ENCODE data around the gene GPR183.

Gene GPR183

GRCh38 chr13:99322297-99323103 is 15.3 kb upstream of the GPR183 start:
- no peak for TF ChIP-seq EZH2 (IDR thresholded peaks at IDR 0.05)
- TF ChIP-seq POLR2AphosphoS5 (IDR thresholded peaks at IDR 0.05; ENCODE audit: borderline replicate concordance, low read depth, low read length): no peak
- TF ChIP-seq FOXP2 (optimal IDR thresholded peaks at IDR 0.05; ENCODE audit: control extremely low read depth, extremely low read length, insufficient read depth): no peak
- Histone ChIP-seq H3K9me3 (ENCODE audit: low read depth, low read length) (no peaks in the 10 kb centered on the region), H3K27ac (no peak overlapping the region), H3K36me3 (ENCODE audit: insufficient read depth, low read length) (no peaks in the 10 kb centered on the region; the same call in 1 of the 2 replicates), H3K9ac (ENCODE audit: insufficient read length) (no peak overlapping the region), H3K4me3 (no peak overlapping the region)
- DNase-seq (ENCODE audit: low read depth, low spot score): no peak

DNA sequence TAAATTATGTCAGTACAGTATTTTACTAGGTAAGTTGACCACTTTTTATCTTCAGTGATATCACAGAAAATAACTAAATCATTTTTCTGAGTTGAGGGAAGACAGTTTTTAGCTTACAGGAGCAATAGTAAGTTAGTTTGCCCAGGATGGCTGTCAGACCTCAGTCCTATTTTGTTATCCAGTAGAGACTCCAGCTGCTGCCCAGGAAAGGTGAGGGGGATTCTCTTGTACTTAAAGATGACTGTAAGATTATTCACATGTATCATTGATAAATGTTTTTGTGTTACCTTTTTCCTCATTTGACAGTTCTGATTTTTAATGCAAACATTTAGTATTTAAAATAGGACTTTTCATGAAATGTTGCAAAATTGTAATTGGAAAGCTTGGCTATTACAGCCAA is 14.5 kb upstream of the GPR183 start:
- peaks cover 5% of the 10 kb centered on the region for H3K36me3 ChIP-seq (ENCODE audit: insufficient read depth, low read length)
- H3K9me3 ChIP-seq (ENCODE audit: low read depth, low read length): no peaks in the 10 kb centered on the region
- no peak for TF ChIP-seq EZH2 (IDR thresholded peaks at IDR 0.05)
- no peak for DNase-seq (ENCODE audit: low read depth, low spot score)
- no peak overlapping the region for H3K4me3 ChIP-seq
- H3K9ac ChIP-seq (ENCODE audit: insufficient read length): no peak overlapping the region
- H3K27ac ChIP-seq: no peak overlapping the region

GRCh38 chr13:99320693-99321481 is 13.7 kb upstream of the GPR183 start:
- H3K4me3 ChIP-seq: no peak overlapping the region
- no peak overlapping the region for H3K9ac ChIP-seq (ENCODE audit: insufficient read length)
- TF ChIP-seq POLR2AphosphoS5 (IDR thresholded peaks at IDR 0.05; ENCODE audit: borderline replicate concordance, low read depth, low read length) (no peak), FOXP2 (optimal IDR thresholded peaks at IDR 0.05; ENCODE audit: control extremely low read depth, extremely low read length, insufficient read depth) (no peak), EZH2 (IDR thresholded peaks at IDR 0.05) (no peak)
- H3K9me3 ChIP-seq (ENCODE audit: low read depth, low read length): no peaks in the 10 kb centered on the region
- H3K36me3 ChIP-seq (ENCODE audit: insufficient read depth, low read length): peaks cover 7% of the 10 kb centered on the region
- H3K27ac ChIP-seq: peak overlapping the region; percentile 43; the same call in 1 of the 2 replicates
- peak; percentile 58 for DNase-seq (ENCODE audit: low read depth, low spot score)

DNA sequence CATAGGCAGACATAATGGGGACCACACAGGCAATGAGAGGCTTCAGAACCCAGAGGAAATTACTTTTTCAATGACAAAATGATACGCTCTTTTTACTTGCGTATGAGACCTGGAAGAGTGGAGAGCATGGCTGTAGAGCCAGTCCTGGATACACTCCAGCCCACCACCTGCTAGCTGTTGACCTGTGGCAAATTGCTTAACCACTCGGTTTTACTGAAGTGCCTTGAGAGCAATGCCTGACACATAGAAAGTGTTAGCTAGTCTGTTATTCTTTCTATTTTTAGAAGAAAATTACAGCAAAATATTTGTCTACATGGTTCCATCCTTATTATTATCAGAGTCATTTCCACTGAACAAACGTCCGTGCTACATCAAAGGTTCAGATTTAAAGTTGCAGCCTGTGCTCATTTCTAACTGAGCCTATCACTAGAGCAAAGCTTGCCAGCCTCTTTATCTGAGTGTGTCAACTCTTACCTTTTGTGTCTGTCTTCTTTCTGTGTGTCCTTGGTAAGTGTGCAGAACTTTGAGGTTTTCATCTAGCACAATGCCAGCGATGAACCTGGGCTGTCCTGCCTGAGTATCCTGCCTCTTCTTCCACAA is 9.6 kb upstream of the GPR183 start:
- TF ChIP-seq EZH2 (IDR thresholded peaks at IDR 0.05) (no peak), POLR2AphosphoS5 (IDR thresholded peaks at IDR 0.05; ENCODE audit: borderline replicate concordance, low read depth, low read length) (no peak), FOXP2 (optimal IDR thresholded peaks at IDR 0.05; ENCODE audit: control extremely low read depth, extremely low read length, insufficient read depth) (no peak)
- Histone ChIP-seq H3K9ac (ENCODE audit: insufficient read length) (no peak overlapping the region), H3K9me3 (ENCODE audit: low read depth, low read length) (no peaks in the 10 kb centered on the region), H3K36me3 (ENCODE audit: insufficient read depth, low read length) (peaks cover 7% of the 10 kb centered on the region), H3K4me3 (no peak overlapping the region), H3K27ac (peak overlapping the region; percentile 6; the same call in 1 of the 2 replicates)
- no peak for DNase-seq (ENCODE audit: low read depth, low spot score)

DNA sequence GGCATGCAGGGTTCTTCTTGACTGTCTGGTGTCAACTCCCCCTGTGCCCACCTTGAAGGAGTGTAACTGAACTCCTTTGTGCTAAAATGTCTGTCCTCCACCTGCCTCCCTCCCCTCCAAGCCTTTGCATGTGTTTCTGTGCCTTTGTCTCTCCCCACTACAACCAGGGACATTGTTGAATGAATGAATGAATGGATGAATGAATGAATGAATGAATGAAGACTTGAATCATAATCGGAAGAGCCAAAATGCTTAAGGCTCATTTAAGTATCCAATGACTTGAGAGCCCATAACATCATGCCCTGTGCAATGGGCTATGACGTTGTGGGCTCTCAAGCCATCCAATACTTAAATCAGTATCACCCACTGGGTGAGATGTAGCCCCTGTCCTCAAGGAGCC is 9.0 kb upstream of the GPR183 start:
- peaks cover 7% of the 10 kb centered on the region for H3K36me3 ChIP-seq (ENCODE audit: insufficient read depth, low read length)
- H3K9me3 ChIP-seq (ENCODE audit: low read depth, low read length): no peaks in the 10 kb centered on the region
- H3K4me3 ChIP-seq: no peak overlapping the region
- TF ChIP-seq EZH2 (IDR thresholded peaks at IDR 0.05) (no peak), FOXP2 (optimal IDR thresholded peaks at IDR 0.05; ENCODE audit: control extremely low read depth, extremely low read length, insufficient read depth) (no peak), POLR2AphosphoS5 (IDR thresholded peaks at IDR 0.05; ENCODE audit: borderline replicate concordance, low read depth, low read length) (no peak)
- H3K9ac ChIP-seq (ENCODE audit: insufficient read length): no peak overlapping the region
- no peak for DNase-seq (ENCODE audit: low read depth, low spot score)
- H3K27ac ChIP-seq: no peak overlapping the region

DNA sequence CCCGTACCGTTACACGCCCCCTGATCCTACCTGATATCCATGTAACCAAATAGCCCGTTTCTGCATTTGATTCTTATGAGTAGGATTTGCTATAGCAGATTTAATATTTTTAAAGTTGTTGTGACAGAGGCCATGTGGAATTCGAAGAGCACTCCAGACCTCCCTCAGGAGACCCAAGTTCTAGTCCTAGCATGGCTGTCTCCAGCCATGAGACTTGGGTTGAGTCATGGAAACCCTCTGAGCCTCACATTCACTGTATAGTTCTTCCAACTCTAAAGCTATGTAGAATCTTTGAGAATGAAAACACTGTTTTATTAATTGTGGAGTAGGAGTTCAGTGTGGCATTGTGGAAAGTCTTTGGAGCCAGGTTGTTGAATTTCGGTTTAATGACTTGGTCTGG is 8.0 kb upstream of the GPR183 start:
- Histone ChIP-seq H3K9ac (ENCODE audit: insufficient read length) (no peak overlapping the region), H3K36me3 (ENCODE audit: insufficient read depth, low read length) (peaks cover 7% of the 10 kb centered on the region), H3K4me3 (no peak overlapping the region), H3K9me3 (ENCODE audit: low read depth, low read length) (no peaks in the 10 kb centered on the region), H3K27ac (no peak overlapping the region)
- TF ChIP-seq EZH2 (IDR thresholded peaks at IDR 0.05): no peak
- no peak for TF ChIP-seq FOXP2 (optimal IDR thresholded peaks at IDR 0.05; ENCODE audit: control extremely low read depth, extremely low read length, insufficient read depth)
- no peak for TF ChIP-seq POLR2AphosphoS5 (IDR thresholded peaks at IDR 0.05; ENCODE audit: borderline replicate concordance, low read depth, low read length)
- no peak for DNase-seq (ENCODE audit: low read depth, low spot score)

- Histone ChIP-seq H3K27ac (no peak overlapping the region), H3K9ac (ENCODE audit: insufficient read length) (no peak overlapping the region), H3K9me3 (ENCODE audit: low read depth, low read length) (no peaks in the 10 kb centered on the region), H3K36me3 (ENCODE audit: insufficient read depth, low read length) (peaks cover 7% of the 10 kb centered on the region), H3K4me3 (no peak overlapping the region)
- no peak for DNase-seq (ENCODE audit: low read depth, low spot score)
- TF ChIP-seq POLR2AphosphoS5 (IDR thresholded peaks at IDR 0.05; ENCODE audit: borderline replicate concordance, low read depth, low read length) (no peak), FOXP2 (optimal IDR thresholded peaks at IDR 0.05; ENCODE audit: control extremely low read depth, extremely low read length, insufficient read depth) (no peak), EZH2 (IDR thresholded peaks at IDR 0.05) (no peak)
Observed at GRCh38 chr13:99314640-99315176, 7.5 kb upstream of the GPR183 start.

- no peak for DNase-seq (ENCODE audit: low read depth, low spot score)
- no peak overlapping the region for H3K9ac ChIP-seq (ENCODE audit: insufficient read length)
- TF ChIP-seq EZH2 (IDR thresholded peaks at IDR 0.05): no peak
- no peak for TF ChIP-seq FOXP2 (optimal IDR thresholded peaks at IDR 0.05; ENCODE audit: control extremely low read depth, extremely low read length, insufficient read depth)
- TF ChIP-seq POLR2AphosphoS5 (IDR thresholded peaks at IDR 0.05; ENCODE audit: borderline replicate concordance, low read depth, low read length): no peak
- H3K27ac ChIP-seq: no peak overlapping the region
- peaks cover 7% of the 10 kb centered on the region for H3K36me3 ChIP-seq (ENCODE audit: insufficient read depth, low read length)
- no peak overlapping the region for H3K4me3 ChIP-seq
- H3K9me3 ChIP-seq (ENCODE audit: low read depth, low read length): no peaks in the 10 kb centered on the region
Observed at GRCh38 chr13:99313941-99314340, 6.7 kb upstream of the GPR183 start.

Data from SK-N-MC (cell line).